Endothelial cell of umbilical vein (primary cell): Measurements from ENCODE around the gene ERCC1. TPM values are rescaled to one million over a fixed set of nuclear protein-coding genes. Genes with fewer than 3 reads are reported as not detected.

ENCODE experiments used
- BruUV-seq: library from RNA; stranded (reverse); fragments of 400-500 nt; replicated peaks from 2 replicates; lab custom pipeline; 2021; lab: Mats Ljungman, UMichigan
- CTCF ChIA-PET: fragments of 300-600, 350-600 bp; sonication (Branson Sonifier 250); formaldehyde crosslinking; loops from one replicate; lab custom pipeline; 2021; ENCODE audit warnings: antibody characterized with exemption, inconsistent platforms; lab: Charles Lee
- POLR2A ChIA-PET: fragments of 300-600, 350-600 bp; sonication (Branson Sonifier 250); formaldehyde crosslinking; loops from one replicate; lab custom pipeline; 2021; ENCODE audit warnings: antibody characterized with exemption, inconsistent platforms; lab: Charles Lee
- DNase-seq: peaks from one replicate; pipeline ENCODE4 v3.0.0-alpha.2; 2011; ENCODE audit warnings: low read depth, low spot score
- FAIRE-seq: peaks from 2 replicates; lab custom pipeline; 2011; peaks lifted over from hg19 to GRCh38; lab: Jason Lieb, UNC
- H2AFZ ChIP-seq: 2 replicates; pipeline ENCODE4 v1.6.0; 2012; ENCODE audit warnings: low read depth, low read length, control low read depth, inconsistent platforms
- H3K27ac ChIP-seq: 2 replicates; pipeline ENCODE4 v1.5.1; 2011; ENCODE audit warnings: low read depth, mild to moderate bottlenecking, control low read depth, low read length, moderate library complexity; ENCODE audit not compliant: insufficient read depth
- H3K27me3 ChIP-seq, 2 experiments: 2 replicates each; pipeline versions ENCODE4 v1.6.0 to v1.6.1; 2011; ENCODE audit warnings: low read length in 2 of 2, mixed read lengths in 1 of 2; ENCODE audit not compliant: control insufficient read depth in 2 of 2, insufficient read depth in 2 of 2
- H3K36me3 ChIP-seq, 2 experiments: 2 replicates in 1 of 2; 3 replicates in 1 of 2; pipeline ENCODE4 v1.5.1; 2011; ENCODE audit warnings: low read length in 2 of 2, mild to moderate bottlenecking in 1 of 2, moderate library complexity in 1 of 2; ENCODE audit not compliant: control insufficient read depth in 2 of 2, insufficient read depth in 2 of 2; ENCODE audit errors: extremely low read depth in 1 of 2
- H3K4me1 ChIP-seq: 3 replicates; pipeline ENCODE4 v1.5.1; 2011; ENCODE audit warnings: mild to moderate bottlenecking, low read length; ENCODE audit not compliant: control insufficient read depth, insufficient read depth; ENCODE audit errors: extremely low read depth
- H3K4me2 ChIP-seq: 2 replicates; pipeline ENCODE4 v1.6.1; 2011; ENCODE audit warnings: low read length, control low read depth, mixed read lengths; ENCODE audit not compliant: insufficient read depth
- H3K4me3 ChIP-seq, 3 experiments: fragments of 200-600 bp in 1 of 3; sonication (generic), shearing (Covaris generic) in 1 of 3; replicated peaks in 1 of 3; 2 replicates each; pipeline ENCODE4 v1.5.1; 2011 to 2016; ENCODE audit warnings: control low read depth in 3 of 3, low read length in 3 of 3, mild to moderate bottlenecking in 2 of 3, inconsistent platforms in 1 of 3, low read depth in 1 of 3, moderate library complexity in 1 of 3; ENCODE audit not compliant: insufficient read depth in 1 of 3
- H3K79me2 ChIP-seq: 2 replicates; pipeline ENCODE4 v1.6.0; 2012; ENCODE audit warnings: low read length, inconsistent platforms; ENCODE audit not compliant: control insufficient read depth, insufficient read depth
- H3K9ac ChIP-seq: replicated peaks from 2 replicates; pipeline ENCODE3; 2011; ENCODE audit warnings: low read length, control low read depth; ENCODE audit not compliant: insufficient read depth; ENCODE audit errors: extremely low read depth
- H3K9me1 ChIP-seq: replicated peaks from 3 replicates; pipeline ENCODE4 v1.6.0; 2011; ENCODE audit warnings: mild to moderate bottlenecking, low read length; ENCODE audit not compliant: control insufficient read depth, insufficient read depth; ENCODE audit errors: extremely low read depth
- H3K9me3 ChIP-seq: replicated peaks from 2 replicates; pipeline ENCODE4 v1.5.1; 2012; ENCODE audit warnings: low read length, inconsistent platforms; ENCODE audit not compliant: control insufficient read depth, insufficient read depth
- H4K20me1 ChIP-seq: replicated peaks from 2 replicates; pipeline ENCODE3; 2011; ENCODE audit warnings: mild to moderate bottlenecking, low read length; ENCODE audit not compliant: control insufficient read depth, insufficient read depth; ENCODE audit errors: extremely low read depth
- CTCF ChIP-seq, 2 donors: IDR thresholded peaks; 1 replicate in 1 of 2; 2 replicates in 1 of 2; pipeline ENCODE4 v1.5.1; 2011; ENCODE audit warnings: low read length in 2 of 2, mild to moderate bottlenecking in 2 of 2, moderate library complexity in 2 of 2, control low read depth in 1 of 2, inconsistent platforms in 1 of 2, low read depth in 1 of 2; ENCODE audit not compliant: insufficient read depth in 1 of 2; ENCODE audit errors: extremely low read depth in 1 of 2
- EZH2 ChIP-seq: IDR thresholded peaks from 2 replicates; pipeline ENCODE4 v1.6.1; 2012; ENCODE audit warnings: borderline replicate concordance, low read depth, mild to moderate bottlenecking, moderate library complexity, low read length, inconsistent platforms; ENCODE audit not compliant: severe bottlenecking
- FOS ChIP-seq: IDR thresholded peaks from 2 replicates; pipeline ENCODE4 v1.6.1; 2011; ENCODE audit warnings: mild to moderate bottlenecking, low read length, moderate library complexity, borderline replicate concordance; ENCODE audit not compliant: insufficient read depth
- JUN ChIP-seq: IDR thresholded peaks from 2 replicates; pipeline ENCODE4 v1.6.1; 2011; ENCODE audit warnings: borderline replicate concordance, low read depth; ENCODE audit not compliant: insufficient read length, insufficient read depth
- MYC ChIP-seq: IDR thresholded peaks from one replicate; pipeline ENCODE4 v1.6.1; 2011; ENCODE audit warnings: mild to moderate bottlenecking, low read depth, low read length
- POLR2A ChIP-seq: IDR thresholded peaks from 2 replicates; pipeline ENCODE4 v1.6.1; 2012; ENCODE audit warnings: low read depth, mild to moderate bottlenecking, control low read depth, low read length
- POLR2AphosphoS5 ChIP-seq: IDR thresholded peaks from 2 replicates; pipeline ENCODE4 v1.6.1; 2012; ENCODE audit warnings: low read depth, mild to moderate bottlenecking, control low read depth, low read length, moderate library complexity; ENCODE audit not compliant: insufficient read depth
- dilution Hi-C: fragments of 300-500 bp; cut with MboI; formaldehyde crosslinking; loops from one replicate; pipeline ENCODE4 v1.15.0; 2019; ENCODE audit warnings: low sequenced_read_pairs; ENCODE audit not compliant: extremely low pct_ligation_motif_present
- intact Hi-C: fragments of 100-400 bp; cut with micrococcal nuclease; formaldehyde crosslinking; loops from one replicate; pipeline ENCODE4 v1.10.0; 2022
- polyA plus RNA-seq, 4 experiments: library from polyadenylated mRNA; depleted of rRNA in 3 of 4; stranded (reverse) in 3 of 4; unstranded in 1 of 4; fragments of >200 nt; gene quantifications; 2 replicates each; pipeline versions ENCODE4 v1.2.1 to v1.2.3, GENCODE V29; 2011 to 2012; ENCODE audit warnings: missing spikeins in 1 of 4
- total RNA-seq: library from RNA; stranded (reverse); gene quantifications from 2 replicates; pipeline ENCODE4 v1.2.3, GENCODE V29; 2021

The ERCC1 gene
- total and polyA plus RNA-seq, 2 donors (not counting 3 experiments of a cell fraction or from before 2014, with no cell fraction given): 81.8 to 126 TPM

- TF ChIP-seq POLR2AphosphoS5 (no peak), POLR2A (no peak), CTCF (IDR thresholded peaks at IDR 0.05; ENCODE audit: extremely low read depth in 1 of 2, insufficient read depth in 1 of 2, low read depth in 1 of 2, low read length in 2 of 2) (no peak), EZH2 (no peak)
- Histone ChIP-seq H3K79me2 (peaks cover under 1% of the 10 kb centered on the region), H3K36me3 (peaks cover 5 to 19% of the 10 kb centered on the region in 2 experiments), H3K27me3 (no peaks in the 10 kb centered on the region), H3K4me2 (no peak overlapping the region), H3K9me1 (no peaks in the 10 kb centered on the region), H3K4me1 (no peaks in the 10 kb centered on the region), H2AFZ (no peak overlapping the region), H3K4me3 (no peak overlapping the region), H3K27ac (no peak overlapping the region), H4K20me1 (no peaks in the 10 kb centered on the region), H3K9ac (no peak overlapping the region), H3K9me3 (no peaks in the 10 kb centered on the region)
- BruUV-seq: no TSS peak
- dilution Hi-C loops: no loop called here
- DNase-seq (no peak), FAIRE-seq (no peak)
- intact Hi-C loops: no loop called here
- POLR2A ChIA-PET: interaction anchor here (0.5 to 1.4 kb wide), 2 partner anchors 10 to 12 kb away, joined by 3 to 4 read pairs; partner anchors contain the start of gene ERCC1
- CTCF ChIA-PET: interaction anchor here (2.2 kb wide), 1 partner anchor 64 kb away, joined by 8 read pairs; no protein-coding TSS in a partner anchor
Measured at GRCh38 chr19:45414468-45414867, 9.2 kb downstream of the ERCC1 start.

GRCh38 chr19:45413497-45413896 is 10.2 kb downstream of the ERCC1 start:
- intact Hi-C loops: no loop called here
- H2AFZ ChIP-seq: no peak overlapping the region
- H4K20me1 ChIP-seq: no peaks in the 10 kb centered on the region
- DNase-seq (no peak), FAIRE-seq (no peak)
- H3K9me3 ChIP-seq: no peaks in the 10 kb centered on the region
- no peak for TF ChIP-seq MYC
- TF ChIP-seq JUN: no peak
- TF ChIP-seq POLR2A: no peak
- no peak for TF ChIP-seq EZH2
- TF ChIP-seq FOS: no peak
- TF ChIP-seq CTCF (IDR thresholded peaks at IDR 0.05; ENCODE audit: extremely low read depth in 1 of 2, insufficient read depth in 1 of 2, low read depth in 1 of 2, low read length in 2 of 2): no peak
- H3K4me1 ChIP-seq: no peaks in the 10 kb centered on the region
- H3K9ac ChIP-seq: no peak overlapping the region
- H3K27me3 ChIP-seq: no peaks in the 10 kb centered on the region
- H3K36me3 ChIP-seq: peaks cover 3 to 12% of the 10 kb centered on the region in 2 experiments
- BruUV-seq: no TSS peak
- dilution Hi-C loops: no loop called here
- ChIA-PET CTCF (interaction anchor here (1.1 to 2.2 kb wide), 4 partner anchors 8 to 65 kb away, joined by 4 to 8 read pairs (median 6); partner anchors contain the start of gene ERCC1), POLR2A (interaction anchor here (1.4 kb wide), 1 partner anchor 11 kb away, joined by 3 read pairs; the partner anchor contains the start of gene ERCC1)
- H3K79me2 ChIP-seq: peaks cover 9% of the 10 kb centered on the region
- H3K27ac ChIP-seq: no peak overlapping the region
- no peak overlapping the region for H3K4me2 ChIP-seq
- H3K9me1 ChIP-seq: no peaks in the 10 kb centered on the region
- H3K4me3 ChIP-seq: no peak overlapping the region
